Adipocyte (in vitro differentiated cells): ENCODE results near the gene ITPR2.

Experiments used
- DNase-seq: peaks from one replicate; pipeline ENCODE4 v3.0.0-alpha.2; 2015; ENCODE audit warnings: low read depth
- H3K27me3 ChIP-seq: replicated peaks from 2 replicates; pipeline ENCODE4 v1.7.0; 2013; ENCODE audit warnings: mild to moderate bottlenecking, low read length, moderate library complexity; ENCODE audit not compliant: control insufficient read depth, insufficient read depth
- H3K36me3 ChIP-seq: 2 replicates; pipeline ENCODE4 v1.7.0; 2013; ENCODE audit warnings: low read length, mild to moderate bottlenecking, moderate library complexity; ENCODE audit not compliant: control insufficient read depth, insufficient read depth, severe bottlenecking
- H3K4me1 ChIP-seq: 2 replicates; pipeline ENCODE4 v1.7.0; 2013; ENCODE audit warnings: mild to moderate bottlenecking, low read length, moderate library complexity; ENCODE audit not compliant: control insufficient read depth, insufficient read depth
- H3K4me3 ChIP-seq: 2 replicates; pipeline ENCODE4 v1.7.0; 2013; ENCODE audit warnings: mild to moderate bottlenecking, low read length, moderate library complexity
- H3K9ac ChIP-seq: 2 replicates; pipeline ENCODE4 v1.7.0; 2013; ENCODE audit warnings: mild to moderate bottlenecking, low read length, moderate library complexity
- H3K9me3 ChIP-seq: 2 replicates; pipeline ENCODE4 v1.7.0; 2013; ENCODE audit warnings: mild to moderate bottlenecking, low read length, moderate library complexity; ENCODE audit not compliant: control insufficient read depth

ITPR2 gene

DNA sequence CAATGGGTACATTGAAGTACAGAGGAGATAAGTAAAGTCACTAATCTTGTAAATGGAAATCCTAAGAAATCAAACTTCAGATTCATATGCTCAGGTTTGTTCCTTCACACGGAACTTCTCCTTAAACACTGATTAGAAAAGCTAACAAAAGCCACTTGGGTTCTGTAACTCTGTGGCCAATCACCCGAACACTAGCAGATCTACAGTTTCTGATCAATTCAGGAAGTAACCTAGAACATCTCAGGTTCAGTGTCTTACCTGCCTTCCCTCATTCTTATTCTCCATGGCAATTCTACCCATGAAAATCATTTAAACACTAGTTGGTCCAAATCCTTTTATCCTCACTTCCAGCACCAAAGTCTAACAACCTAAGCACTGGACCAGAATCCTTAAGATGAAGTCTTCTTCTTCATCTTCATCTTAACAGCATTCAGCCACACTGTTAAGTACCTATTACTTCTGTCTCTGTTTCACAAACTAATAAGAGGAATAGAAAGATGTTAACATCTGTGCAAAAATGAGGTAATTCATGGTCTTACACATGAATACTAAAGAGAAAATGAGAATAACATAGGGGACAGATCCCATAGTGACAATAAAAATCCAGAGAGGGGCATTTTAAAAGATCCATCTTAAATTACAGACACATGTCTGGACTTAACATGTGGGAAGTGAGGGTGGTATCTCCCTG, 453.1 kb downstream of the ITPR2 start:
- no peak overlapping the region for H3K4me3 ChIP-seq
- no peaks in the 10 kb centered on the region for H3K27me3 ChIP-seq
- no peaks in the 10 kb centered on the region for H3K4me1 ChIP-seq
- no peak overlapping the region for H3K9ac ChIP-seq
- no peaks in the 10 kb centered on the region for H3K9me3 ChIP-seq
- peaks cover 8% of the 10 kb centered on the region for H3K36me3 ChIP-seq
- no peak for DNase-seq

DNA sequence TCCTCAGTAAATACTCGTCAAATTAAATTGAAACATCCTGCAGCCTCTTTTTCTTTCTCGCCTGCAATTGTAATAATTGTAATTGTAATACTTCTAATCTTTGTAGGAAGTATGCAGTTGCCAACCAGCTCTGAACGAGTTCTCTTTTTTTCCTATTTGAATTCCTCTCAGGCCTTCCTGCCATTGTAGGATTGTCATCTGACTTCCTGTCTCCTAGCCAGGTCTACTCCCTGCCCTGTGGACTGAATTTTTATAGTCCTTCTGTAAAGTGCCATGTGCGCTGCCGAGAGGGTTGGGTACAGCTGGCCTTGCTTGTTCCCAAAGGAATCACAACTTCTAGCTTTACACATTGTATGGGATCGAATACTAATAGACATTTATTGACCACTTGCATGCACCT, 454.3 kb downstream of the ITPR2 start:
- Histone ChIP-seq H3K4me3 (no peak overlapping the region), H3K9ac (no peak overlapping the region), H3K9me3 (no peaks in the 10 kb centered on the region), H3K27me3 (no peaks in the 10 kb centered on the region), H3K36me3 (peaks cover 3% of the 10 kb centered on the region), H3K4me1 (no peaks in the 10 kb centered on the region)
- no peak for DNase-seq

DNA sequence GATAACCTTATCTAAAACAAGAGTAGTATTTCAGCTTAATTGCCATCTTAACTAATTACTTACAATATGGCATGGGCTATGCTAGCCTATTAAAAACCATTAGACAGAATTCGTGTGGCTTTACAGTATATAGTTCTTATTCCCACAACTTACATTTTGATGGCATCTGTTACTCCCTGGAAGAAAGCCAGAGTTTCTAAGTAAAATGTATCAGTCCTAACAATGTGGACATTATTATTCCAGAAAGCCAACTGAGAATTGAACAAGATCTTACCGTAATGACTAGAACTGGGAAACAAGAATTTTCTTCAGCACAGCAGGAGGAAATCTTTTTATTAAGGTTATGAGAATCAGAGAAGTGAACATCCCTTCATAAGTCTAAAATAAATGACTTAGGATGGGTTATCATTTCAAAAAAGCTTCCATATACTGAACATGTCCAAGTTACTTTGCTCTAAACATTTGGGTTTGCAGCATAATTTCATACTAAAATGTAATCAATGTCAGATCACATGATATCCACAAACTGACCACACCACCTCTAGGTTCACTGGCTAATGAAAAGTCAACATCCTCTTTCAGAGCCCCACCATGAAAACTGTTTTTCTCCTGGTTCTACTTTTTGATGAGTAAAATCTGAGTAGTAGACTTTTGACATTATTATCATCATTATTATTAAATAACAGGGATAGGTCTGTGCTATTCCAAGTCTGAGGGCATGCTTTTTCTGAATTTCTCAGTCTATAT, 457.9 kb downstream of the ITPR2 start:
- Histone ChIP-seq H3K9ac (no peak overlapping the region), H3K36me3 (peaks cover 3% of the 10 kb centered on the region), H3K4me3 (no peak overlapping the region), H3K4me1 (no peaks in the 10 kb centered on the region), H3K27me3 (no peaks in the 10 kb centered on the region), H3K9me3 (no peaks in the 10 kb centered on the region)
- DNase-seq, result peak; percentile 19

DNA sequence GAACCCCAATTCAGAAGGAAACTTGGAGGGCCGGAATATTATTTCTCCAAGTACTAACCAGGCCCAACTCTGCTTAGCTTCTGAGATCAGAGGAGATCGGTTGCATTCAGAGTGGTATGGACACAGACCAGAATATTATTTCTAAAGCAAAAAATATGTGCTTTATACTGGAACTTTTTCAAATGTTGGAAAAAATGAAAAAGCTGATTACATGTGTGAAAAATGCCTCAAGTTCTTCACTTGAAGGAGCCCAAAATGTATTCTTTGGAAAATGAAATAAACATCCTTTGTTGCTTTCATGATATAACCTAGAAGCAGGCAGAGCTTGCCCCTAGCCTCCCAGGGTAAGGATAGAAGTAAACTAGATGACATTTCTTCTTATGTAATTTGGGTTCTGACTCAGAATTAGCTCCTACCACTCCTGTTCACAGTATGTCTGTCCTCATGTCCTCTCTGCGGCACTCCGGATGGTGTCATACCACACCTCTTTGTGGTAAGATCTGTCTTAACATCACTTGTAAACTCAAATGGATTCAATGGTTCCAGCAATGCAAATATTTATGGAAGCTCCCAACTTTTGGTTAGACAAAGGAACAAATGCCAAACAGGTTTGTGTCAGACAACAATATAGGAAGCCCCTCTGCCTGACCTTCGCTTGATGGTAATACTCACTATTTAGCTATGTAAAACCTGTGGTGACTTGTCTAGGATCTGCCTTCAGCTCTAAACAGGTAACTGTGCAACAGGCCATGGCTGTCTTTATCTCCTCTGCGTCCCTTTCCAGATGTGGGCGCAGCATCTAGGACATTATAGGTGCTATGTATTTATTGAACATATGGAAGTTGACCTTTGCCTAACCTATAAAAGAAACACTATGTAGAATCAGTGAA, 459.1 kb downstream of the ITPR2 start:
- no peak overlapping the region for H3K9ac ChIP-seq
- peak; percentile 57 for DNase-seq
- H3K4me1 ChIP-seq, result peaks cover 10% of the 10 kb centered on the region
- no peaks in the 10 kb centered on the region for H3K9me3 ChIP-seq
- no peaks in the 10 kb centered on the region for H3K27me3 ChIP-seq
- peaks cover 2% of the 10 kb centered on the region for H3K36me3 ChIP-seq
- H3K4me3 ChIP-seq, result no peak overlapping the region

DNA sequence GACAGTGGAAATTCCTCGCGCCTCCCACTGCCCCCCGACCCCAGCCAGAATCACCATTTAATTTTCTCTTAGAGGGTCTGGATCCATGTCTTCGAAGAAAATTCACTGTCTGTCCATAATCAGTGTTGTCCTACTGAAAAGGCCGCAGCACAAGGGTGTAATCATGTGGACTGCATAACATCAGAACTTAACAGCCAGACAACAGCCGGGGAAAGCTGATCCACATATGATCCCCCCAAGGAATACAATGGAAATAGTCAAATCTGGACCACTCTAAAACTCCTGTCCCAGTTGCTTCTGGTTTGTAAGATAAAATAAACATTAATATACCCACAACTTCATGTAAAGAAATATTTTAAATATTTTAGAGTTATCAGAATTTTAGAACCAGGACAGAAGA, 460.1 kb downstream of the ITPR2 start:
- Histone ChIP-seq H3K27me3 (no peaks in the 10 kb centered on the region), H3K4me3 (no peak overlapping the region), H3K36me3 (no peaks in the 10 kb centered on the region), H3K9ac (no peak overlapping the region), H3K9me3 (no peaks in the 10 kb centered on the region), H3K4me1 (peaks cover 10% of the 10 kb centered on the region)
- no peak for DNase-seq

DNA sequence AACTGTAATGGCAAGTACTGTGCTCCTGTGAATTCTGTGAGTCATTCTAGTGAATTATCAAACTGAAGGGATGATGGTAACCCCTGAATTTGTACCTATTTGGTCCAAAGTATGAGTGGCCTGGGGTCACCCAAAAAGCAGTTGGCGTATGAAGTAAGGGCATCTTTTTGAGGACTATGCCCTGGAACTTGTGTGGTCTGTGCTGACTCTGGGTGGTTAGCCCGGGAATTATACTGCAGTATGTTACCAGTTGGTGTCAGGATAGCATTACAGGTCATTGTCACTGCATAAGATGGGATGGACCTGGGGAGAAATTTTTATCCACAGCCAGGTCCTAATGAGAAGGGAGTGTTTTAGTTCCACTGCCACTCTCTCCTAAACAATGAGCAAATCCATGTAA, 462.9 kb downstream of the ITPR2 start:
- no peak for DNase-seq
- Histone ChIP-seq H3K4me1 (peaks cover 10% of the 10 kb centered on the region), H3K27me3 (no peaks in the 10 kb centered on the region), H3K9me3 (no peaks in the 10 kb centered on the region), H3K36me3 (no peaks in the 10 kb centered on the region), H3K9ac (no peak overlapping the region), H3K4me3 (no peak overlapping the region)

DNA sequence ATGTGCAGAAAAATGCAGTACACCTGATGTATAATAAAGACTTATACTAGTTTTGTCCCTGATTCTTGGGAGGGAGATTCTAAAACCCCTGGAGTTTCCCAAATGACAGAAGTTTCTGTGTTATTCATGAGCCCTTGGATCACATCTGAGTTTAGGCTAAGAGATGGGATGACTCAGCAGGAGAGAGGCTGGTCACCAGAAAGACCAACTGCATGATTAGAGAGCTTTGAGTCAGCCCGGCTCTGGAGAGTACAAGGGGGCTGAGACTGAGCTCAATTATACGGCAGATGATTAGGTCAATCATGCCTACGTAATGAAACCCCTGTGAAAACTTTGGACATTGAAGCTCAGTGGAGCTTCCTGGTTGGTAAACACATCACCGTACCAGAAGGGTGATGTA, 463.4 kb downstream of the ITPR2 start:
- Histone ChIP-seq H3K4me1 (peaks cover 10% of the 10 kb centered on the region), H3K9ac (no peak overlapping the region), H3K4me3 (no peak overlapping the region), H3K36me3 (no peaks in the 10 kb centered on the region), H3K27me3 (no peaks in the 10 kb centered on the region), H3K9me3 (no peaks in the 10 kb centered on the region)
- peak; percentile 82 for DNase-seq

DNA sequence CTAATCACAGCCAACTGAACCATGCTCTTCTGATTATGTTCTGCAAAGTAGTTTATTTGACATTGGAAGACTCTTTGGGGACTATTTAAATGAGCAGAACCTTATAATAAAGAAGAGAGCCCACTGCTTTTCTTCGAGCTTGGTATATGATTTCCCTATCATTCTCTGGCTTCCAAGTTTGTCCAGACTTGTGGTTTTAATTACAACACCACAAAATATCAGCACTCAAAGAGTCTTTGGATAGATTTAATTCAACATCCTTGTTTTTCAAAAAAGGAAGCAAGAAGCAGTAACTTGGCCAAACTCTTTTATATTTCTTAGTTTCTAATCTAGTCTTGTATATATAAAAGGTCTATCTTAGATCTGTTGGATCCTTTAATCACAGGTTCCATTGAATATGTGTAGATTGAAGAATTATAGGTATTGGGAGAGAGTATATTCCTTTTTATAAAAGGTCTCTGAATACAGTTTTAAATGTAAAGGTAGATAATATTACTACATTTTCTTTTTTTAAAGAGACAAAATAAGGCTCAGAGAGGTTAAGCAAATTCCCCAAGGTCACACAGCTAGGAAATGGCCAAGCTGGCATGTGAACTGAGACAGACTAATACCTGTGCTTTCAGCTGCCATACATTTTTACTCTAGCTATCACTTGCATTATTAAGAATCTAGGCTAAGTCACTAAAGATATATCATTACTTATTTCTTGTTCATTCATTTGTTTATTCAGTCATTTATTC, 464.8 kb downstream of the ITPR2 start:
- no peaks in the 10 kb centered on the region for H3K36me3 ChIP-seq
- H3K9ac ChIP-seq, result no peak overlapping the region
- H3K27me3 ChIP-seq, result no peaks in the 10 kb centered on the region
- DNase-seq, result no peak
- peaks cover 10% of the 10 kb centered on the region for H3K4me1 ChIP-seq
- H3K9me3 ChIP-seq, result no peaks in the 10 kb centered on the region
- H3K4me3 ChIP-seq, result no peak overlapping the region

DNA sequence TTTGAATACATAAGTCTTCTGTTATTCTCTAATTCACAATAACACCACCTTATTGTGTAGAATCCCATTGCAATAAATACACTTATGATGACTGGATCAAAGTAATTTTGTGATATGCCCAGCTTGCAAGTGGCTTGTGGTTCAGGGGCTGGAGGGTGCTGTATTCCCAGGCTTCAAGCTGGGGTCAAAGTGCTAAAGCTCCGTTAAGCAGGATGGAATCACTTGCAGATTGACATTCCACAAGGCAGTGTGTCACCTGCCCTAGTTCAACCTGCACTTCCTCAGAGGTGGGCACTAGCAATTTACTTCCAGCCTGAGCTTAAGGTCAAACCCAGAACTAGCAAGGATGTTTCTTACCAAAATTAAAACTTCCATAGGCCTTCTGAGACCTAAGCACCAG, 471.0 kb downstream of the ITPR2 start:
- Histone ChIP-seq H3K4me1 (peaks cover 9% of the 10 kb centered on the region), H3K36me3 (no peaks in the 10 kb centered on the region), H3K4me3 (no peak overlapping the region), H3K27me3 (no peaks in the 10 kb centered on the region), H3K9ac (no peak overlapping the region), H3K9me3 (no peaks in the 10 kb centered on the region)
- DNase-seq, result no peak

DNA sequence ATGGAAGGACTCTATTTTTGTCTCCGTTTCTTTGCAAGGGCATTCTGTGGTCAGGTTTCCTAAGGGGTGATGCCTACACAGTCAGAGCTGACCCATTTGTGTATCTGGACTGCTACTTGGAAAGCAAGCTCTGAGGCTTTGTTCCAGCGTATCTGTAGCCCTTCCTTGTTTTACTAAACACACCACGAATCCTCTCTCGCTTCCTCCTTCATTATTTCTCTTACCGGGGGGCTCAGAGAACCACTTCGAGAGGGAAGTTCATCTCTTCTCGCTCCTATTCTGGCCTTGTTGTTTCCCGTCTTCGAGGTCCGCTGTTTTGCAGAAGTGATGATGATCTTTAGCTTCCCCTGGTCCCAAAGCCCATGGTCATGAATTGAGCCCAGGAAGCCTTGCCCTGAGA, 472.9 kb downstream of the ITPR2 start:
- no peak overlapping the region for H3K9ac ChIP-seq
- no peaks in the 10 kb centered on the region for H3K9me3 ChIP-seq
- H3K4me1 ChIP-seq, result peaks cover 9% of the 10 kb centered on the region
- H3K27me3 ChIP-seq, result no peaks in the 10 kb centered on the region
- H3K4me3 ChIP-seq, result no peak overlapping the region
- DNase-seq, result no peak
- H3K36me3 ChIP-seq, result no peaks in the 10 kb centered on the region

DNA sequence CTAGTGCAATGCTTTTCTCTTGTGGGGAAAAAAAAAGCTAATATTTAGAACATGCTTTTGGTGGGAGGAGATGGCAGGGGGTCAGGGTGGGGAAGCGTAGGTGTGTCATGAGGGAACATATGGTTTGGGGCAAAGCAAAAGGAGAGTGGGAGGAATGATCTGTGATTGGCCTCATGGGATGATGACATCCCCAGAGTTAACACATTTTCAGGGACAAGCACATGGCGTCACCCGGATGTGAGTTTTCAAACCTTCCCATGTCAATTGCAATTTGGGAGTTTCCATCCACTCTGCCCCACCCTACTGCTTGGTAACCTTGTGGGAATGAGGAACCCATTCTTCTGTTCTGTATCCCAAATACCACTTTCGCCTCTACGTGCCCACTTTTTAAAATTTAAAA, 473.4 kb downstream of the ITPR2 start:
- Histone ChIP-seq H3K36me3 (no peaks in the 10 kb centered on the region), H3K9ac (no peak overlapping the region), H3K9me3 (no peaks in the 10 kb centered on the region), H3K4me1 (peaks cover 9% of the 10 kb centered on the region), H3K27me3 (no peaks in the 10 kb centered on the region), H3K4me3 (no peak overlapping the region)
- DNase-seq, result no peak
